ENCODE measurements around the gene NR5A1.

The NR5A1 gene

GRCh38 chr9:124493794-124494479, 13.3 kb downstream of the NR5A1 start:
- no peak overlapping the region for H3K27ac ChIP-seq
- TF ChIP-seq CTCF (conservative IDR thresholded peaks at IDR 0.05) (no peak), ZFX (IDR thresholded peaks at IDR 0.05) (no peak)

GRCh38 chr9:124493218-124493617, 14.0 kb downstream of the NR5A1 start:
- TF ChIP-seq CTCF (conservative IDR thresholded peaks at IDR 0.05) (no peak), ZFX (IDR thresholded peaks at IDR 0.05) (no peak)
- no peak overlapping the region for H3K27ac ChIP-seq

GRCh38 chr9:124492818-124493217, 14.4 kb downstream of the NR5A1 start:
- H3K27ac ChIP-seq, result no peak overlapping the region
- TF ChIP-seq CTCF (conservative IDR thresholded peaks at IDR 0.05) (no peak), ZFX (IDR thresholded peaks at IDR 0.05) (no peak)

GRCh38 chr9:124491049-124491975, 15.9 kb downstream of the NR5A1 start:
- TF ChIP-seq CTCF (conservative IDR thresholded peaks at IDR 0.05), result no peak
- no peak for TF ChIP-seq ZFX (IDR thresholded peaks at IDR 0.05)
- no peak overlapping the region for H3K27ac ChIP-seq

- no peak overlapping the region for H3K27ac ChIP-seq
- TF ChIP-seq CTCF (conservative IDR thresholded peaks at IDR 0.05), result no peak
Measured at GRCh38 chr9:124490004-124490403, 17.2 kb downstream of the NR5A1 start.

GRCh38 chr9:124489222-124489621, 18.0 kb downstream of the NR5A1 start:
- H3K27ac ChIP-seq, result no peak overlapping the region
- no peak for TF ChIP-seq CTCF (conservative IDR thresholded peaks at IDR 0.05)
- no peak for TF ChIP-seq ZFX (IDR thresholded peaks at IDR 0.05)

- TF ChIP-seq ZFX (IDR thresholded peaks at IDR 0.05), result no peak
- no peak for TF ChIP-seq CTCF (conservative IDR thresholded peaks at IDR 0.05)
- no peak overlapping the region for H3K27ac ChIP-seq
Measured at GRCh38 chr9:124488641-124489210, 18.5 kb downstream of the NR5A1 start.
